ENCODE data around the gene CPEB2.

- TF ChIP-seq CTCF (IDR thresholded peaks at IDR 0.05 in 4 of 5, conservative IDR thresholded peaks at IDR 0.05 in 1 of 5) (no peak), POLR2A (IDR thresholded peaks at IDR 0.05) (no peak)
These were observed 61.1 kb downstream of the CPEB2 start for GRCh38 chr4:15063341-15063740.
